GM06990 (cell line): ENCODE measurements around the gene CKS1B.

Source experiments
- DNase-seq: peaks from one replicate; pipeline ENCODE4 v3.0.0-alpha.2; 2011; ENCODE audit not compliant: insufficient read length; ENCODE audit errors: extremely low read depth
- H3K27me3 ChIP-seq: replicated peaks from 2 replicates; pipeline ENCODE4 v1.6.0; 2011; ENCODE audit warnings: low read length; ENCODE audit not compliant: control insufficient read depth, insufficient read depth
- H3K36me3 ChIP-seq: 2 replicates; pipeline ENCODE4 v1.5.1; 2011; ENCODE audit warnings: low read length; ENCODE audit not compliant: control insufficient read depth, insufficient read depth
- H3K4me3 ChIP-seq: replicated peaks from 2 replicates; pipeline ENCODE4 v1.5.1; 2011; ENCODE audit warnings: low read depth, mild to moderate bottlenecking, control low read depth, low read length
- TF ChIP-seq, protein P1 (sequence below): IDR thresholded peaks from 2 replicates; pipeline ENCODE4 v1.5.1; 2011; ENCODE audit warnings: low read length, control low read depth, mild to moderate bottlenecking, inconsistent platforms; ENCODE audit not compliant: insufficient read depth, poor library complexity, severe bottlenecking

CKS1B gene

DNA sequence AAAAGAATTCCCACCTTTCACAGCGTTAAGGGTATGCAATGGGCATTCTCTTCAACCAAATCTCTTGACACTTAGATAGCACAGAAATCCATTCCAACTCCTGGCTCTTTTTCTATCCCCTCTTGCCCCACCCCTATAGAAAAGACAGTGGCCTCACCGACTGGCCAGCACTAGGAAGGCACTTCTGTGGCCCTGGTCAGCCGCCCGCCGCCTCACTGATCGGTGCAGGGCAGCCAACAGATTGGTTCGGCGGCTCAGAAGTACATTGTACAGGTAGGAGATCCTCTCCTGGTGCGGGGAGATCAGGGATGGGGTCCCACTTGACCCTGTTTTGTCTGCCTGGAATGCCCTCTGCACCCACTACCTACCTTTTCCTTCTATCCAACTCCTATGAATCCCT is 49.8 kb downstream of the CKS1B start:
- TF ChIP-seq, protein P1, sequence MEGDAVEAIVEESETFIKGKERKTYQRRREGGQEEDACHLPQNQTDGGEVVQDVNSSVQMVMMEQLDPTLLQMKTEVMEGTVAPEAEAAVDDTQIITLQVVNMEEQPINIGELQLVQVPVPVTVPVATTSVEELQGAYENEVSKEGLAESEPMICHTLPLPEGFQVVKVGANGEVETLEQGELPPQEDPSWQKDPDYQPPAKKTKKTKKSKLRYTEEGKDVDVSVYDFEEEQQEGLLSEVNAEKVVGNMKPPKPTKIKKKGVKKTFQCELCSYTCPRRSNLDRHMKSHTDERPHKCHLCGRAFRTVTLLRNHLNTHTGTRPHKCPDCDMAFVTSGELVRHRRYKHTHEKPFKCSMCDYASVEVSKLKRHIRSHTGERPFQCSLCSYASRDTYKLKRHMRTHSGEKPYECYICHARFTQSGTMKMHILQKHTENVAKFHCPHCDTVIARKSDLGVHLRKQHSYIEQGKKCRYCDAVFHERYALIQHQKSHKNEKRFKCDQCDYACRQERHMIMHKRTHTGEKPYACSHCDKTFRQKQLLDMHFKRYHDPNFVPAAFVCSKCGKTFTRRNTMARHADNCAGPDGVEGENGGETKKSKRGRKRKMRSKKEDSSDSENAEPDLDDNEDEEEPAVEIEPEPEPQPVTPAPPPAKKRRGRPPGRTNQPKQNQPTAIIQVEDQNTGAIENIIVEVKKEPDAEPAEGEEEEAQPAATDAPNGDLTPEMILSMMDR: no peak

DNA sequence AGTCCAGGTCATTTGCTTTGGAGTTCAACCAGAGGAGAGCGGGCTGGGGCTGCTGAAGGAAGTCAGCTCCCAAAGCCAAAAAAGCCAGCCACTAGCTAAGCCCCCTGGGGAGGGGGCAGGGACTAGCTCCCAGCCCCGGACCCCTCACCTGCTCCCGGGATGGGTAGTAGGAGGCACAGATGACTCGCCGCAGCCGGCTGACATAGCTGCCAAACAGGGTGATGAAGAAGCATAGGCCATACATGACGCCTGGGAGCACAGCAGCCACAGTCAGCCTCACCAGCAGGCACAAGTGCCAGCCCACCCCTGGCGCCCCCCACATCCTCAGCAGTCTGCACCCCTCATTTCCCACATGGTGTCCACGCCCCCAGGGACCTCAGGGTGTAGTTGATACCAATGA is 51.7 kb downstream of the CKS1B start:
- no peaks in the 10 kb centered on the region for H3K36me3 ChIP-seq
- DNase-seq: no peak
- no peak overlapping the region for H3K4me3 ChIP-seq
- TF ChIP-seq, protein P1: no peak
- H3K27me3 ChIP-seq: no peaks in the 10 kb centered on the region; the same call in 1 of the 2 replicates

More for the DNA sequence above, 49.8 kb downstream of the CKS1B start:
- Histone ChIP-seq H3K27me3 (no peaks in the 10 kb centered on the region; the same call in 1 of the 2 replicates), H3K36me3 (no peaks in the 10 kb centered on the region), H3K4me3 (no peak overlapping the region)
- no peak for DNase-seq

DNA sequence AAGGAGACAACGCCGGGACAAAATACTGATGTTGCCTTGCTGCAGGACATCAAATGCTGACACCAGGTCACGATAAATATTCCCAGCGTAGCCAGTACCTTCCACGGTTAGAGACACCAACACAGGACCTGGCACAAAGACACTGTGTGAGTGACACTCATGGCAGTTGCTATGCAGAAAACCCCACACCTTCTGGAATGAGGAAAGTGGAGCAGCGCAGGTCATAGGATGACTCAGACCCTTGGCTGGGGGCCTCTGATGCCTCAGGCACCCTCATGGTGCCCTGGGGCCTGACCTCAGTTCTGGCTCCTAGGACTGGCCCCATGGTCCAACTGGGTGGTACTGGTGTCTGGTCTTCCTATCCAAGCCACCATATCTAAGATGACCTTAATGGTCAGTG is 52.1 kb downstream of the CKS1B start:
- TF ChIP-seq, protein P1: no peak
- H3K27me3 ChIP-seq: no peaks in the 10 kb centered on the region; the same call in 1 of the 2 replicates
- DNase-seq: no peak
- no peaks in the 10 kb centered on the region for H3K36me3 ChIP-seq
- H3K4me3 ChIP-seq: no peak overlapping the region
